Measurements from ENCODE around the gene NUP58. TPM values are rescaled to one million over a fixed set of nuclear protein-coding genes. Genes with fewer than 3 reads are reported as not detected.
"Not testable (repeated sequence)": the region's sequence is repeated elsewhere in the genome, so short reads cannot be mapped to it uniquely, and the experiment has no call there.

Gene NUP58
- total and polyA plus RNA-seq, 2 experiments from 2014 or later: 28.1 to 54.0 TPM

- Histone ChIP-seq H3K4me1 (ENCODE audit: low read depth) (peaks cover 12% of the 10 kb centered on the region), H3K4me3 (no peak overlapping the region), H3K27me3 (no peaks in the 10 kb centered on the region), H3K9me3 (ENCODE audit: low read depth) (no peaks in the 10 kb centered on the region), H3K36me3 (peaks cover 31% of the 10 kb centered on the region), H3K27ac (peak overlapping the region; percentile 42)
- no peak for TF ChIP-seq CTCF (IDR thresholded peaks at IDR 0.05; ENCODE audit: low read depth, low read length)
- DNase-seq (ENCODE audit: low read depth in 1 of 2, low spot score in 1 of 2): no peak
Observed at GRCh38 chr13:25306671-25307464, 5.4 kb downstream of the NUP58 start.

- peaks cover 4% of the 10 kb centered on the region for H3K4me1 ChIP-seq (ENCODE audit: low read depth)
- H3K4me3 ChIP-seq: no peak overlapping the region
- no peak overlapping the region for H3K27ac ChIP-seq
- no peak for TF ChIP-seq CTCF (IDR thresholded peaks at IDR 0.05; ENCODE audit: low read depth, low read length)
- DNase-seq (ENCODE audit: low read depth in 1 of 2, low spot score in 1 of 2): no peak
- no peaks in the 10 kb centered on the region for H3K9me3 ChIP-seq (ENCODE audit: low read depth)
- no peaks in the 10 kb centered on the region for H3K27me3 ChIP-seq
- peaks cover 58% of the 10 kb centered on the region for H3K36me3 ChIP-seq
Observed at GRCh38 chr13:25310891-25311290, 9.5 kb downstream of the NUP58 start.

GRCh38 chr13:25318946-25319345 is 17.5 kb downstream of the NUP58 start:
- not testable (repeated sequence) for H3K27me3 ChIP-seq; H3K27ac ChIP-seq; H3K4me3 ChIP-seq; H3K4me1 ChIP-seq (ENCODE audit: low read depth); H3K9me3 ChIP-seq (ENCODE audit: low read depth)
- DNase-seq (ENCODE audit: low read depth in 1 of 2, low spot score in 1 of 2): peak in 1 of 2 donors; percentile 63
- H3K36me3 ChIP-seq: peaks cover 81% of the 10 kb centered on the region

- Histone ChIP-seq H3K27me3 (no peaks in the 10 kb centered on the region), H3K4me1 (ENCODE audit: low read depth) (no peaks in the 10 kb centered on the region), H3K27ac (no peak overlapping the region), H3K36me3 (peaks cover 79% of the 10 kb centered on the region), H3K9me3 (ENCODE audit: low read depth) (no peaks in the 10 kb centered on the region), H3K4me3 (no peak overlapping the region)
- no peak for DNase-seq (ENCODE audit: low read depth in 1 of 2, low spot score in 1 of 2)
- no peak for TF ChIP-seq CTCF (IDR thresholded peaks at IDR 0.05; ENCODE audit: low read depth, low read length)
Observed at GRCh38 chr13:25319771-25320170, 18.3 kb downstream of the NUP58 start.

- Histone ChIP-seq H3K9me3 (ENCODE audit: low read depth) (no peaks in the 10 kb centered on the region), H3K27ac (no peak overlapping the region), H3K4me1 (ENCODE audit: low read depth) (no peaks in the 10 kb centered on the region), H3K4me3 (no peak overlapping the region), H3K36me3 (peaks cover 87% of the 10 kb centered on the region), H3K27me3 (no peaks in the 10 kb centered on the region)
- no peak for TF ChIP-seq CTCF (IDR thresholded peaks at IDR 0.05; ENCODE audit: low read depth, low read length)
- no peak for DNase-seq (ENCODE audit: low read depth in 1 of 2, low spot score in 1 of 2)
Observed at GRCh38 chr13:25324100-25324499, 22.7 kb downstream of the NUP58 start.

- no peaks in the 10 kb centered on the region for H3K27me3 ChIP-seq
- H3K4me3 ChIP-seq: no peak overlapping the region
- H3K36me3 ChIP-seq: peaks cover 71% of the 10 kb centered on the region
- no peaks in the 10 kb centered on the region for H3K4me1 ChIP-seq (ENCODE audit: low read depth)
- H3K9me3 ChIP-seq (ENCODE audit: low read depth): no peaks in the 10 kb centered on the region
- TF ChIP-seq CTCF (IDR thresholded peaks at IDR 0.05; ENCODE audit: low read depth, low read length): no peak
- DNase-seq (ENCODE audit: low read depth in 1 of 2, low spot score in 1 of 2): peak in 1 of 2 donors; percentile 42
- H3K27ac ChIP-seq: no peak overlapping the region
Observed at GRCh38 chr13:25329706-25330105, 28.3 kb downstream of the NUP58 start.
